Gastroesophageal sphincter (tissue), 4 donors: ENCODE data around the gene PEPD. TPM values are rescaled to one million over a fixed set of nuclear protein-coding genes. Genes with fewer than 3 reads are reported as not detected.
A peak's percentile ranks its signal among the peaks of the same experiment; 100 is the strongest.

Experiments
- ATAC-seq: fragments of 150-250 bp; one replicate; pipeline ENCODE4 v1.9.1; 2016; ENCODE audit warnings: mild to moderate bottlenecking, moderate library complexity
- H3K27ac ChIP-seq, 4 donors: fragments of 200-600 bp; sonication (generic) in 3 of 4; 1 replicate in 3 of 4; 2 replicates in 1 of 4; pipeline ENCODE4 v1.5.1; 2016 to 2019
- H3K27me3 ChIP-seq: fragments of 200-600 bp; sonication (generic); one replicate; pipeline ENCODE4 v1.5.1; 2019
- H3K36me3 ChIP-seq, 2 donors: fragments of 200-600 bp; sonication (generic); one replicate each; pipeline ENCODE4 v1.5.1; 2019; ENCODE audit warnings: control low read depth in 1 of 2
- H3K4me1 ChIP-seq, 3 donors: fragments of 200-600 bp; sonication (generic); 1 replicate in 2 of 3; 2 replicates in 1 of 3; pipeline ENCODE4 v1.5.1; 2016 to 2019; ENCODE audit warnings: control low read depth in 2 of 3
- H3K4me3 ChIP-seq, 2 donors: fragments of 200-600 bp; sonication (generic); one replicate each; pipeline ENCODE4 v1.5.1; 2019; ENCODE audit warnings: mild to moderate bottlenecking in 1 of 2, moderate library complexity in 1 of 2
- H3K9me3 ChIP-seq, 3 donors: fragments of 200-600 bp; sonication (generic); one replicate each; pipeline ENCODE4 v1.5.1; 2017 to 2019; ENCODE audit warnings: control low read depth in 2 of 3
- CTCF ChIP-seq, 4 experiments: fragments of 200-600 bp in 2 of 4; fragments of 450-650 bp in 2 of 4; sonication (generic) in 1 of 4; IDR thresholded peaks; one replicate each; pipeline ENCODE4 v1.5.1; 2017 to 2019; ENCODE audit warnings: antibody characterized with exemption in 4 of 4, mild to moderate bottlenecking in 2 of 4, moderate library complexity in 2 of 4
- EP300 ChIP-seq: sonication (generic); formaldehyde crosslinking; IDR thresholded peaks from one replicate; pipeline ENCODE4 v1.6.1; 2017; ENCODE audit warnings: antibody characterized with exemption, mild to moderate bottlenecking
- POLR2A ChIP-seq, 2 donors: fragments of 450-650 bp; IDR thresholded peaks; one replicate each; pipeline ENCODE4 v1.6.1; 2017; ENCODE audit warnings: antibody characterized with exemption in 2 of 2, mild to moderate bottlenecking in 2 of 2, moderate library complexity in 1 of 2
- POLR2AphosphoS5 ChIP-seq: sonication (generic); formaldehyde crosslinking; IDR thresholded peaks from one replicate; pipeline ENCODE4 v1.6.1; 2017; ENCODE audit warnings: antibody characterized with exemption
- WGBS, 2 donors: methylation state at CpG; one replicate each; pipeline ENCODE4 v1.1.5; 2018; ENCODE audit warnings: low coverage in 1 of 2; 5-methylcytosine and 5-hydroxymethylcytosine counted together
- total RNA-seq, 4 donors: library from RNA; depleted of rRNA; stranded (reverse); fragments of >200 nt; gene quantifications; one replicate each; pipeline ENCODE4 v1.1.0, GENCODE V29; 2016

PEPD gene
- total RNA-seq, 4 donors from 2014 or later: 61.3 to 77.7 (median 69.6) TPM

GRCh38 chr19:33520844-33521479 lies 629 bp downstream of the PEPD start:
- H3K27me3 ChIP-seq: no peaks in the 10 kb centered on the region
- 0 to 41% methylated on average over 4 to 7 of the region's 18 CpGs for WGBS, 2 donors
- H3K4me1 ChIP-seq: peaks cover 0 to 27% (median 16%) of the 10 kb centered on the region in 3 donors
- no peak for ATAC-seq
- no peaks in the 10 kb centered on the region for H3K36me3 ChIP-seq
- TF ChIP-seq EP300 (no peak), CTCF (IDR thresholded peaks at IDR 0.05) (no peak)
- H3K9me3 ChIP-seq: no peaks in the 10 kb centered on the region
- peak overlapping the region; percentile 88 to 90 for H3K4me3 ChIP-seq
- H3K27ac ChIP-seq: peak overlapping the region; percentile 19 to 80 (median 76)

- 71% methylated on average over 3 of the region's 4 CpGs; no CpG with 5 or more reads in 1 of the 2 donors for WGBS, 2 donors
- Histone ChIP-seq H3K9me3 (no peaks in the 10 kb centered on the region), H3K4me1 (peaks cover 0 to 27% (median 16%) of the 10 kb centered on the region in 3 donors), H3K27me3 (no peaks in the 10 kb centered on the region), H3K27ac (no peak overlapping the region), H3K36me3 (no peaks in the 10 kb centered on the region), H3K4me3 (no peak overlapping the region)
- TF ChIP-seq CTCF (IDR thresholded peaks at IDR 0.05) (no peak), POLR2AphosphoS5 (no peak), POLR2A (IDR thresholded peaks at IDR 0.05) (no peak), EP300 (no peak)
- ATAC-seq: no peak
These were observed 1.4 kb downstream of the PEPD start for GRCh38 chr19:33520048-33520643.

GRCh38 chr19:33519416-33519815 lies 2.2 kb downstream of the PEPD start:
- Histone ChIP-seq H3K4me1 (peaks cover 0 to 27% (median 16%) of the 10 kb centered on the region in 3 donors), H3K9me3 (no peaks in the 10 kb centered on the region), H3K27me3 (no peaks in the 10 kb centered on the region), H3K4me3 (no peak overlapping the region), H3K27ac (no peak overlapping the region), H3K36me3 (no peaks in the 10 kb centered on the region)
- WGBS, 2 donors: 67% methylated on average over 3 of the region's 6 CpGs; no CpG with 5 or more reads in 1 of the 2 donors
- TF ChIP-seq POLR2AphosphoS5: no peak
- TF ChIP-seq POLR2A (IDR thresholded peaks at IDR 0.05): no peak
- no peak for TF ChIP-seq CTCF (IDR thresholded peaks at IDR 0.05)
- TF ChIP-seq EP300: no peak
- no peak for ATAC-seq

- no peak overlapping the region for H3K27ac ChIP-seq
- TF ChIP-seq POLR2A (IDR thresholded peaks at IDR 0.05) (no peak), EP300 (no peak), POLR2AphosphoS5 (no peak), CTCF (IDR thresholded peaks at IDR 0.05) (no peak)
- no peak for ATAC-seq
- no peak overlapping the region for H3K4me3 ChIP-seq
- peaks cover 0 to 27% (median 16%) of the 10 kb centered on the region in 3 donors for H3K4me1 ChIP-seq
- H3K27me3 ChIP-seq: no peaks in the 10 kb centered on the region
- no peaks in the 10 kb centered on the region for H3K9me3 ChIP-seq
- WGBS, 2 donors: 68 to 71% methylated on average over 5 of the region's 5 CpGs
- H3K36me3 ChIP-seq: no peaks in the 10 kb centered on the region
These were observed 3.0 kb downstream of the PEPD start for GRCh38 chr19:33518541-33518940.

GRCh38 chr19:33517922-33518321 lies 3.7 kb downstream of the PEPD start:
- no peak for ATAC-seq

More at GRCh38 chr19:33517922-33518321, 3.7 kb downstream of the PEPD start:
- Histone ChIP-seq H3K9me3 (no peaks in the 10 kb centered on the region), H3K27me3 (no peaks in the 10 kb centered on the region), H3K4me1 (peaks cover 0 to 27% (median 16%) of the 10 kb centered on the region in 3 donors), H3K4me3 (no peak overlapping the region), H3K36me3 (no peaks in the 10 kb centered on the region), H3K27ac (no peak overlapping the region)
- TF ChIP-seq POLR2AphosphoS5 (no peak), EP300 (no peak), CTCF (IDR thresholded peaks at IDR 0.05) (no peak), POLR2A (IDR thresholded peaks at IDR 0.05) (no peak)
- WGBS, 2 donors: 65% methylated on average over 2 of the region's 9 CpGs; no CpG with 5 or more reads in 1 of the 2 donors
